Activated T-cell treated with anti-CD3 and anti-CD28 coated beads, Interleukin-2, amount 50 U/mL, for 72 hours (primary cell): ENCODE data around the gene RHOH. TPM values are rescaled to one million over a fixed set of nuclear protein-coding genes. Genes with fewer than 3 reads are reported as not detected.

Experiments
- ATAC-seq, 2 donors: fragments of 150-1000 bp; cut with Tn5 transposase; replicated peaks in 1 of 2; 2 replicates each; pipeline ENCODE4 v1.10.0; 2021; ENCODE audit warnings: moderate library complexity in 2 of 2, mild to moderate bottlenecking in 1 of 2
- DNase-seq, 2 donors: peaks; one replicate each; pipeline ENCODE4 v3.0.0; 2021 to 2022; ENCODE audit warnings: mixed read lengths in 1 of 2
- H3K27ac Mint-ChIP-seq: one replicate; pipeline ENCODE4 v1.8.0; 2022; ENCODE audit warnings: mild to moderate bottlenecking, moderate library complexity, mixed read lengths
- H3K27me3 Mint-ChIP-seq: one replicate; pipeline ENCODE4 v1.8.0; 2022; ENCODE audit warnings: low read depth, mixed read lengths
- H3K36me3 Mint-ChIP-seq, 2 donors: one replicate each; pipeline ENCODE4 v1.8.0; 2022; ENCODE audit warnings: mixed read lengths in 2 of 2, mild to moderate bottlenecking in 1 of 2; ENCODE audit not compliant: insufficient read depth in 2 of 2
- H3K4me1 Mint-ChIP-seq: one replicate; pipeline ENCODE4 v1.8.0; 2022; ENCODE audit warnings: low read depth, mixed read lengths
- H3K4me3 Mint-ChIP-seq, 2 donors: one replicate each; pipeline ENCODE4 v1.8.0; 2022; ENCODE audit warnings: mild to moderate bottlenecking in 2 of 2, mixed read lengths in 2 of 2, moderate library complexity in 2 of 2
- H3K9me3 Mint-ChIP-seq, 2 donors: one replicate each; pipeline ENCODE4 v1.8.0; 2022; ENCODE audit warnings: mixed read lengths in 2 of 2
- total RNA-seq, 2 donors: library from RNA; stranded (reverse); gene quantifications; one replicate each; pipeline ENCODE4 v1.2.3, GENCODE V29; 2022

RHOH gene
- total RNA-seq, 2 donors from 2014 or later = 150 to 182 TPM

DNA sequence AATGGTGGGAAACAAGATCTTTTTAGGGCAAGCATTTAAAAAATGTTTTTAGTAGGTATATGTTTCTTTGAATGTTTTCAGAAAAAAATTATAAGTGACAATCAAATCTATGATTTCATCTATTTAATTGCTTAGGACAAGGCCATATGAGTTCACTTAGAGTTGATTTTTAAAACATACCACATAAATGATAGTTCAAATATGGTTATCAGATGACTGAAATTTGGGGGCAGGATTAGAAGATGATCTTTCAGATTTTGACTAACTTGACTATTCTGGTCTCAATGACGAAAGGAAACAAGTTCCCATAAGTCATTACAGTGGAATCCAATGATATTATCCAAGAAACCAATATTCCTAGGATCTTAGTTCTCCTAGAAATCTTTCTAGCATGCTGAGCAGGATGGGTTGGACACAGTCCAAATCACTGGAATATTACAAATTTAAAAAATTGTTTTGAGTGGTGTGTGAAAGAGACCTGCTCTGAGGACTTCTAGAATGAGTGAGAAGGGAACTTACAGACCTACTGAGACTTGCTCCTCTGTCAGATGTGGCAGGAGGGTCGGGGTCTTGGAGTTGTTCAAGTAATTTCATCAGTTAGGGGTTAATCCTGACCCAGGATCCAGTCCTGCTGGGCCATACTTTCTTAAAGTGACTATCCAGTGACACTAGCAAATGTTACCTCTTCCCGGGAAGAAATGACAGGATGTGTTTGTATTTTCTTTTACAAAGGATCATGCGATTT is 20.0 kb downstream of the RHOH start:
- DNase-seq (no peak), ATAC-seq (peak; percentile 54 to 55)
- H3K27me3 Mint-ChIP-seq = no peaks in the 10 kb centered on the region
- peaks cover 0 to 2% of the 10 kb centered on the region in 2 donors for H3K9me3 Mint-ChIP-seq
- peaks cover 100% of the 10 kb centered on the region for H3K4me1 Mint-ChIP-seq
- peak overlapping the region; percentile 74 to 76 for H3K4me3 Mint-ChIP-seq
- H3K36me3 Mint-ChIP-seq = peaks cover 21 to 47% of the 10 kb centered on the region in 2 donors
- H3K27ac Mint-ChIP-seq = peak overlapping the region; percentile 91

DNA sequence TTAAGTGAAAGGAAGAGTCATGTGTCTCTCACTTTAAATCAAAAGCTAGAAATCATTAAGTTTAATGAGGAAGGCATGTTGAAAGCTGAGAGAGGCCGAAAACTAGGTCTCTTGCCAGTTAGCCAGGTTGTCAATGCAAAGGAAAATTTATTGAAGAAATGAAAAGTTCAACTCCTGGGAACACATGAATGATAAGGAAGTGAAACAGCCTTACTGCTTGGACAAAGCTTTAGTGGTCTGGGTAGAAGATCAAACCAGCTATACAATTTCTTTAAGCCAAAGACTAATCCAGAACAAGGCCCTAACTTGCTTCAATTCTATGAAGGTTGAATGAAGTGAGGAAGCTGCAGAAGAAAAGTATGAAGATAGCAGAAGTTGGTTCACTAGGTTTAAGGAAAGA is 24.9 kb downstream of the RHOH start:
- peaks cover 1 to 8% of the 10 kb centered on the region in 2 donors for H3K9me3 Mint-ChIP-seq
- H3K27ac Mint-ChIP-seq = peak overlapping the region; percentile 75
- no peak for ATAC-seq
- H3K36me3 Mint-ChIP-seq = peaks cover 22 to 43% of the 10 kb centered on the region in 2 donors
- peaks cover 98% of the 10 kb centered on the region for H3K4me1 Mint-ChIP-seq
- DNase-seq = no peak
- no peaks in the 10 kb centered on the region for H3K27me3 Mint-ChIP-seq
- peak overlapping the region; percentile 61 to 66 for H3K4me3 Mint-ChIP-seq

DNA sequence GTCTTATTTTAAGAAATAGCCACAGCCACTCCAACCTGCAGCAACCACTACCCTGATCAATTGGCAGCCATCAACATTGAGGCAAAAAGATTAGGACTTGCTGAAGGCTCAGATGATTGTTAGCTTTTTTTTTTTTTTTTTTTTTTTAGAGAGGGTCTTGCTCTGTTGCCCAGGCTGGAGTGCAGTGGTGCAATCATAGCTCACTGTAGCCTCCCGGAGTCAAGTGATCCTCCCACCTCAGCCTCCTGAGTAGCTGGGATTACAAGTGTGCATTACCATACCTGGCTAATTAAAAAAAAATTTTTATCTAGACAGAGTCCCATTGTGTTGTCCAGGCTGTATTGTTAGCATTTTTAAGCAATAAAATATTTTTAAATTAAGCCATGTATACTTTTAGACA is 26.5 kb downstream of the RHOH start:
- Mint-ChIP-seq H3K4me3 (peak overlapping the region in 1 of 2 donors; percentile 66), H3K27me3 (no peaks in the 10 kb centered on the region), H3K4me1 (peaks cover 98% of the 10 kb centered on the region), H3K9me3 (peaks cover 1 to 8% of the 10 kb centered on the region in 2 donors), H3K27ac (peak overlapping the region; percentile 75), H3K36me3 (peaks cover 22 to 39% of the 10 kb centered on the region in 2 donors)
- ATAC-seq = no peak
- no peak for DNase-seq

DNA sequence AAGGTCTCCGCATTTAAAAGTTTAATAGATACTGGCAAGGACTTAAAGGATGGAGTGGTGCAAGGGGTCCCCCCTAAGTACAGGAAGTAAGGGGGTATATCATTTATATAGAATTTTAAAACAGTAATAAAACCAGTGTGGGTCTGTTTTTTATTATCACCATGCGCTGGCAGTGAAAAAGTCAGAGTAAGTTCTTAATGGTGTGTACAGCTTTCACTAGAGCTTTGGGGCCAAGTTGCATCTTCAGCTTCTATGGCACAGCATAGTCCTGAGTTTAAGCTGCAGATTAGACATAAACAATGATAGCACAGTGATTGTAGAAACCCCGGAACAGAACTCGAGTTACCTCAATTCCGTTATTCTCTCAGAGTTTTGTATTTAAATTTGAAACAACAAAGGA is 27.6 kb downstream of the RHOH start:
- Mint-ChIP-seq H3K9me3 (peaks cover 1 to 8% of the 10 kb centered on the region in 2 donors), H3K27ac (peak overlapping the region; percentile 91), H3K27me3 (no peaks in the 10 kb centered on the region), H3K36me3 (peaks cover 19 to 36% of the 10 kb centered on the region in 2 donors), H3K4me3 (peak overlapping the region; percentile 44 to 64), H3K4me1 (peaks cover 98% of the 10 kb centered on the region)
- no peak for DNase-seq
- no peak for ATAC-seq

DNA sequence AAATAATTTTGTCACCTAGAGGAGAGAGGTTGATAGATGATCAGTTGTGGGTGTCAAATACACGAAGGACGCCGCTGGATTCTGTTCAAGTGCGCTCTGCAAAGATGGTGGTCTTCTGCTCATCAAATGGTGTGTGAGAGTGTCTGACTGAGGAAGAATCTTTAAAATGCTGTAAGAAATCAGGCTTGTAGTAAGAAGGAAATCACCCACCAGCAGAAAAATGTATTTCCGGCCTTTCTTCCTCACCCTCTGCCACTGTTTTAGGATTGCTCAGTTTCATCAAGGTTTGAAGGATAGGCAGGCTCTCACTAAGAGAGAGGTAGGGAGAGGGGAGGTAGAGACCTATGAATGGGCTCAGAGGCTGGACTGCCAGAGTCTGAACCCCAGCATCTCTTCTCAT is 28.7 kb downstream of the RHOH start:
- Mint-ChIP-seq H3K4me1 (peaks cover 98% of the 10 kb centered on the region), H3K4me3 (peak overlapping the region; percentile 67 to 78), H3K27me3 (no peaks in the 10 kb centered on the region), H3K27ac (peak overlapping the region; percentile 91), H3K9me3 (peaks cover 1 to 8% of the 10 kb centered on the region in 2 donors), H3K36me3 (peaks cover 19 to 38% of the 10 kb centered on the region in 2 donors)
- DNase-seq (no peak), ATAC-seq (no peak)

DNA sequence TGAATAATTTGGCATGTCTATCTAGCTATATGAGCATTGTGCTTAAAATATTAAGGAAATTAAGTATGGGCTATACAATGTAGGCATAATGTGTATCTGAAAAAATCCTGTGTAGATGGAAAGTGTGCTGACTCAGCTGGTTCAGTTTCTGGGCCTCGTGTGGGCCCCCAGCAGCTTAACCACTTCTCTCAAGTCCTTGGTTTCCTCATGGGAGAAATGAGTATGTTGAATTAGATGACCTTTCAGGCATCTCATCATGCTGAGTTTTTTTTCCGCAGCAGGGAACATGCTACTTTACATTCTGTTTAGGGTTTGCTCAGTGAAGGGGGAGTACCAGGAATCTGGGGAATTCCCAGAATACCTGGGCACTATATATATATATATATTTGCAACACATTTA is 30.5 kb downstream of the RHOH start:
- Mint-ChIP-seq H3K4me1 (peaks cover 98% of the 10 kb centered on the region), H3K4me3 (peak overlapping the region; percentile 67 to 78), H3K27me3 (no peaks in the 10 kb centered on the region), H3K9me3 (peaks cover 1 to 4% of the 10 kb centered on the region in 2 donors), H3K27ac (peak overlapping the region; percentile 91), H3K36me3 (peaks cover 22 to 36% of the 10 kb centered on the region in 2 donors)
- ATAC-seq (peak; percentile 59 to 64), DNase-seq (peak; percentile 70 to 81)

DNA sequence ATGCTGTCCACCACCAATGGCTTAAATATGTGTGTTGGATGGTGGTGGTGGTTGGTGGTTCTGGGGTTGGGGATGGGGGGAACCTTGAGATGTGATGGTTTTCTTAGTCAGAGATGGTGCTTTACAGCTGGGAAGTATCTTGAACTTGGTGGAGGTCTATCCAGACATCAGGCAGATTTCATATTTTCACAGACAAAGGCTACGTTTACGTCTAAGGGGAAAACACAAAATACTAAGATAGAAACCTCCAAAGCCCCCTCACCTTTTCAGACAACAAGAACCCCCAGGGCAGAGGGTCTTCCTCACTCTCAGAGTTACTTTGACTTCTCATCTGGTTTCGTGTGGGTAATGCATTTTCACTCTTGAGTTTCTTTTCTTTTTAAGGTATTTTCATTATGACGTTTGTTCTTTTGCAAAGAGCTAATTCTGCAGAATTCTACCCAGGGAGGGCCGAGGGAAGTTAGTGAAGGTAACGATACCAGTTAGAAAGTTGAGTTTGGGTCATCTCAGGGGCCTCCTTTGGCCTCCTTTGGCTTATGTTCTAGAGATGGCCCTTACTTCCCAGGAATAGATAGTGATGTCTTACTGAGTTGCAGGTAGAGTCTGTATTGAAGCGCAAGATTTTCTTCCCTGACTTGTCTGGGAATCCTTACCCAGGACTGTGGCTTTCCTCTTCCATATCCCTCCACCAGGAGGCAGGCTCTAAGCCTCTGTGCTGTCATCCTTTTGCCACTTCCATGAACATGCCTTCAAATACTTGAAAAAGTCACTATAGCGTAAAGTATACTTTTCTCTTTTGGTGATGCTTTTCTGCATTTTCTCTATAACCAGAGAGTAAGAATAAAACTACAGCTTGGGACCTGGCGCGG is 31.9 kb downstream of the RHOH start:
- peak overlapping the region; percentile 84 to 85 for H3K4me3 Mint-ChIP-seq
- DNase-seq (peak; percentile 61 to 62), ATAC-seq (peak; percentile 54 to 63)
- H3K27ac Mint-ChIP-seq = peak overlapping the region; percentile 92
- H3K36me3 Mint-ChIP-seq = peaks cover 23 to 35% of the 10 kb centered on the region in 2 donors
- H3K27me3 Mint-ChIP-seq = no peaks in the 10 kb centered on the region
- peaks cover 4 to 6% of the 10 kb centered on the region in 2 donors for H3K9me3 Mint-ChIP-seq
- peaks cover 96% of the 10 kb centered on the region for H3K4me1 Mint-ChIP-seq

DNA sequence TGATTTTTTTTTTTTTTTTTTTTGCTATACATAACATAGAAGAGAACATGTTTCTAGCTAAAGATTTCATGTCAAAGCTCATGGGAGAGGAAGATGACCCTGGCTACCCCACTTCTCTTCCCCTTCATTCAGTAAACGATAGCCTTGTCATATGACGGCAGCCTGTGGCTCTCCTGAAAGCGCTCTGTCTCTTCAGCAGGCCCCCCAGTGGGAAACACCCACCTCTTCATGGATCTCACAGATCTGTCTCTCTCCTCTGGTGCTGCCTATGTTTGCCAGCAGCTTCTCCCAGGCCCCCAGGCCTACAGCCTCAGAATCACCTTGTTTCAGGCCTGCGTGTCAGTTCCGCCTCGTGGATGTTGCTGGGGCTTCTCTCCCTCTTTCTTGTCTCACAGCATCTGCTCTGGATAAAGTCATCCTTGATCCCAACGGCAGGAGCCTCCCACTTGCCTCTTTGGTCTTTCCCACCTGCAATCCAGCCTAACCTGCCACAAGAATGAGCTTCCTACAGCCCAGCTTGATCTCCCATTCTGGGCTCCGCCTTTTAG is 34.6 kb downstream of the RHOH start:
- Mint-ChIP-seq H3K36me3 (peaks cover 21 to 37% of the 10 kb centered on the region in 2 donors), H3K27ac (peak overlapping the region; percentile 88), H3K4me1 (peaks cover 95% of the 10 kb centered on the region), H3K9me3 (peaks cover 4% of the 10 kb centered on the region in 2 donors), H3K27me3 (no peaks in the 10 kb centered on the region), H3K4me3 (peak overlapping the region; percentile 84 to 85)
- DNase-seq = no peak
- no peak for ATAC-seq

DNA sequence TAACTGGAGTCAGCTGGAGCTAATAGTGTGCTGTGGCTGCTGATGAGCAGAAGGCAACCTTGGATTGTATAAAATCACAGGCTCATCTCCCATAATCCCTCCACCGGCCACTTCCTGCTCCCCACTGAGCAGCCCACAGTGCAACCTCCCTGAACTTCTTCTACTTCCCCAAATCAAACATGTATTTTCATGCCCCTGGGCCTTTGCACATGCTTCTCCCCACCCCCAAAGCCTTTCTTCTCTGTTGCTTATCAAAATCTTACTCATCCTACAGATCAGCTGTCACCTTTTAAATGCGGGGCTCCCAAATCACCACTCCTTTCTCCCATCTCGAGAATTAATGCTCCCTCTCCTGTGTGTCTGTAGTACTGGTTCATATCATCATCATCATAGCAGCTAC is 35.8 kb downstream of the RHOH start:
- H3K4me1 Mint-ChIP-seq = peaks cover 95% of the 10 kb centered on the region
- H3K4me3 Mint-ChIP-seq = peak overlapping the region; percentile 33 to 62
- no peaks in the 10 kb centered on the region for H3K27me3 Mint-ChIP-seq
- DNase-seq (no peak), ATAC-seq (no peak)
- peaks cover 2 to 3% of the 10 kb centered on the region in 2 donors for H3K9me3 Mint-ChIP-seq
- peak overlapping the region; percentile 69 for H3K27ac Mint-ChIP-seq
- peaks cover 17 to 31% of the 10 kb centered on the region in 2 donors for H3K36me3 Mint-ChIP-seq

DNA sequence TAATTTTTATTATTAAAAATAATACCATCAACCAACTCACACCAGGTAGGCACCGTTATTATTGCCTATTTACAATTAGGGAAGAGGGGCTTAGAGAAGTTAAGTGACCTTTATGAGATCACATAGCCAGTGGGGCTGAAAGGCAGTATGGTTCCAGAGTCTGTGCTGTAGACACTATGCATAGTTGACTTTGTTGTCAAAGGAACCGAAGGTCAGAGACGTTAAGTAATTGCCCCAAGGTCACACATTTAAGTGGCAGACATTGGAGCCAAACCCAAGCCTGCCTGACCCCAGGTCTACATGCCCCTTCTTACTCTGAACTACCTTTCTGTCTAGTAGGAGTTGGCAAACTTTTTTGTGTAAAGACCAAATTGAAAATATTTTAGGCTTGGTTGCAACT is 36.4 kb downstream of the RHOH start:
- DNase-seq = no peak
- Mint-ChIP-seq H3K4me3 (peak overlapping the region in 1 of 2 donors; percentile 29), H3K27ac (no peak overlapping the region), H3K27me3 (no peaks in the 10 kb centered on the region), H3K4me1 (peaks cover 95% of the 10 kb centered on the region), H3K9me3 (peaks cover 2 to 3% of the 10 kb centered on the region in 2 donors), H3K36me3 (peaks cover 20 to 34% of the 10 kb centered on the region in 2 donors)
- ATAC-seq = no peak

DNA sequence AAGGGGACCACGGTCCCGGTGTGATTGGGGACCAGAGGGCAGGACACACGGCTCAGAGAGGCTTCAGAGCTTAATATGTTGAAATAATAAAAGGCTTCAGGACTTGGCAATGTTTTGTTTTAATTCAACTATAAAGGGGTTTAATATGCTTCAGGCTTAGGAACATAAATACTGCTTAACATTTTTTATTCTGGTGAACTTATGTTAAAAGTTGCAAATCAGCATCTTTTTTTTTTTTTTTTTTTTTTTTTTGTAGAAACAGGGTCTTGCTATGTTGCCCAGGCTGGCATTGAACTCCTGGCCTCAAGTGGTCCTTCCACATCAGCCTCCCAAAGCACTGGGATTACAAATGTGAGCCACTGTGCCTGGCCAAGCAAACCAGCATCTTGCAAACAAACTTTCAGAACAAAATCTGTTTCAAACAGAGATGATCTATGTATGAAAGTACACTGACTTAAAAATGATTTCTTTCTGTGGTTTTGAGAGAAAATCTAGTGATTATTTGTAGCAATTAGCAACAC is 37.7 kb downstream of the RHOH start:
- peak overlapping the region; percentile 98 for H3K27ac Mint-ChIP-seq
- peaks cover 95% of the 10 kb centered on the region for H3K4me1 Mint-ChIP-seq
- peak overlapping the region; percentile 58 to 65 for H3K4me3 Mint-ChIP-seq
- H3K27me3 Mint-ChIP-seq = no peaks in the 10 kb centered on the region
- DNase-seq (no peak), ATAC-seq (no peak)
- H3K36me3 Mint-ChIP-seq = peaks cover 20 to 37% of the 10 kb centered on the region in 2 donors
- H3K9me3 Mint-ChIP-seq = peaks cover 2 to 3% of the 10 kb centered on the region in 2 donors

DNA sequence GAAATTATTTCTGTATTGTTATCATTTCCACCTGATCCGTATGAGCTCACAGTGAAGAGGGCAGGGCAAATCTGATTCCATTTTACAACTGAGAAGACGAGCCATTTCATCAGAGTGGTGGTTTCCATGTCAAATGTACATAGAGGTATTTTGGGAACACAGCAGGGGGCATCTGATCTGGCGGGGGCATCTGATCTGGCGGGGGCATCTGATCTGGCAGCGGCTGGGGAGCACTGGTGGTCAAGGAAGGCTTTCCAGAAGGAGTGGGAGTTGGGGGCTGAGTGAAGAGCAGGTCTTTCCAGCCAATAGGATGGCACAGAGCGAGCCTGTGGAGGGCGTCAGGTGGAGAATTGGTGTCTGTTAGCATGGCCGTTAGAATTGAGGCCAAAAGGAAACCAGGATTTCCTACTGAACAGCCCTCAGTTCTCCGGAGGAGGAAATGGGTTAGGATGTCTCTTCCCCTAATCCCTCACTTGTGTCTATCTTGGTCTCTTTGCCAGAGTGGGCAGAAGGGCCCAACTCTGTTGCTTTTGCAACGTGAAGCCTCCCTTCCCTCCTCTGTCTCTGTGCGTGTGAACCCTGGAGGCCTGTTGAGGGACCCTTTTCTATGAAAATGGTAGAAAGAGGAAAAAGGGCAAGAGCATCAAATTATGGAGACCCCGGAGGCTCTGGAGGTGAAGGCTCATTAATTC is 41.3 kb downstream of the RHOH start:
- H3K4me3 Mint-ChIP-seq = peak overlapping the region; percentile 78 to 95
- H3K4me1 Mint-ChIP-seq = peaks cover 92% of the 10 kb centered on the region
- peak overlapping the region; percentile 98 for H3K27ac Mint-ChIP-seq
- no peaks in the 10 kb centered on the region for H3K9me3 Mint-ChIP-seq
- ATAC-seq (peak; percentile 25 to 30), DNase-seq (peak in 1 of 2 donors; percentile 32)
- H3K36me3 Mint-ChIP-seq = peaks cover 22 to 44% of the 10 kb centered on the region in 2 donors
- H3K27me3 Mint-ChIP-seq = no peaks in the 10 kb centered on the region
